ENCODE results near the gene TMEFF1. TPM values are rescaled to one million over a fixed set of nuclear protein-coding genes. Genes with fewer than 3 reads are reported as not detected.

TMEFF1 gene
- polyA plus RNA-seq, 1 donor (not counting 4 experiments of a cell fraction or from before 2014, with no cell fraction given) = not detected

DNA sequence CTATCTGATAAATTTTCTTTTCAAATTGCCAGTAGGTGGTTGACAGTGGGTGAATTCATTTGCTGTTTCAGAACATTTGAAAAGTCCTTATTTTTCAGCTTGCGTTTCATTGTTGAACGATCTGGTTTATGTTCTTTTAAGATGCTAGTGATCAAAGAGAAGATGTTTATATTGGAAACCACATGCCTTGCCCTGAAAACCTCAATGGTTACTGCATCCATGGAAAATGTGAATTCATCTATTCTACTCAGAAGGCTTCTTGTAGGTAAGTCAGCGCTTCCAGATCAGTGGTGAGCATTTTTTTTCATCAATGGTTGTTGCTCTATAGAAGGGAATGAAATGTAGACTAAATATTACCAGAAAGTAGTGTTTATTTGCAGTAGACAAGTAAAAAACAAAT is 88.3 kb downstream of the TMEFF1 start:
- Histone ChIP-seq H3K4me2 (ENCODE audit: control insufficient read depth, extremely low read depth, insufficient read depth, low read depth, low read length) (no peak overlapping the region), H3K27ac (ENCODE audit: control insufficient read depth, insufficient read depth, low read length) (no peak overlapping the region), H3K79me2 (ENCODE audit: control insufficient read depth, insufficient read depth, low read length) (no peaks in the 10 kb centered on the region), H3K4me3 (ENCODE audit: control insufficient read depth in 2 of 3, extremely low read depth in 1 of 3, insufficient read depth in 2 of 3, low read depth in 1 of 3, low read length in 3 of 3) (no peak overlapping the region), H3K9ac (ENCODE audit: control insufficient read depth, extremely low read depth, insufficient read depth, low read length) (no peak overlapping the region), H2AFZ (ENCODE audit: control insufficient read depth, low read length) (no peak overlapping the region), H3K9me1 (ENCODE audit: control insufficient read depth, extremely low read depth, insufficient read depth, low read length) (no peaks in the 10 kb centered on the region), H3K4me1 (ENCODE audit: control insufficient read depth, extremely low read depth, insufficient read depth, low read length) (no peaks in the 10 kb centered on the region), H3K36me3 (ENCODE audit: control insufficient read depth in 2 of 2, extremely low read depth in 1 of 2, insufficient read depth in 2 of 2, low read length in 2 of 2) (no peaks in the 10 kb centered on the region), H3K27me3 (ENCODE audit: control insufficient read depth, extremely low read depth, insufficient read depth, low read length) (no peaks in the 10 kb centered on the region), H4K20me1 (ENCODE audit: control insufficient read depth, extremely low read depth, insufficient read depth, low read length) (no peaks in the 10 kb centered on the region), H3K9me3 (ENCODE audit: control insufficient read depth, low read depth, low read length) (no peaks in the 10 kb centered on the region)
- no peak for TF ChIP-seq EZH2 (IDR thresholded peaks at IDR 0.05; ENCODE audit: low read length)
- TF ChIP-seq, protein P1, sequence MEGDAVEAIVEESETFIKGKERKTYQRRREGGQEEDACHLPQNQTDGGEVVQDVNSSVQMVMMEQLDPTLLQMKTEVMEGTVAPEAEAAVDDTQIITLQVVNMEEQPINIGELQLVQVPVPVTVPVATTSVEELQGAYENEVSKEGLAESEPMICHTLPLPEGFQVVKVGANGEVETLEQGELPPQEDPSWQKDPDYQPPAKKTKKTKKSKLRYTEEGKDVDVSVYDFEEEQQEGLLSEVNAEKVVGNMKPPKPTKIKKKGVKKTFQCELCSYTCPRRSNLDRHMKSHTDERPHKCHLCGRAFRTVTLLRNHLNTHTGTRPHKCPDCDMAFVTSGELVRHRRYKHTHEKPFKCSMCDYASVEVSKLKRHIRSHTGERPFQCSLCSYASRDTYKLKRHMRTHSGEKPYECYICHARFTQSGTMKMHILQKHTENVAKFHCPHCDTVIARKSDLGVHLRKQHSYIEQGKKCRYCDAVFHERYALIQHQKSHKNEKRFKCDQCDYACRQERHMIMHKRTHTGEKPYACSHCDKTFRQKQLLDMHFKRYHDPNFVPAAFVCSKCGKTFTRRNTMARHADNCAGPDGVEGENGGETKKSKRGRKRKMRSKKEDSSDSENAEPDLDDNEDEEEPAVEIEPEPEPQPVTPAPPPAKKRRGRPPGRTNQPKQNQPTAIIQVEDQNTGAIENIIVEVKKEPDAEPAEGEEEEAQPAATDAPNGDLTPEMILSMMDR (optimal IDR thresholded peaks at IDR 0.05 in 1 of 3, IDR thresholded peaks at IDR 0.05 in 1 of 3, conservative IDR thresholded peaks at IDR 0.05 in 1 of 3; ENCODE audit: extremely low read depth in 1 of 3, insufficient read depth in 2 of 3, low read length in 3 of 3) = no peak
- FAIRE-seq (no peak), DNase-seq (ENCODE audit: low read depth, low spot score) (no peak)
- dilution Hi-C loops (cut with MboI; ENCODE audit: extremely low pct_ligation_motif_present, low sequenced_read_pairs) = no loop called here

DNA sequence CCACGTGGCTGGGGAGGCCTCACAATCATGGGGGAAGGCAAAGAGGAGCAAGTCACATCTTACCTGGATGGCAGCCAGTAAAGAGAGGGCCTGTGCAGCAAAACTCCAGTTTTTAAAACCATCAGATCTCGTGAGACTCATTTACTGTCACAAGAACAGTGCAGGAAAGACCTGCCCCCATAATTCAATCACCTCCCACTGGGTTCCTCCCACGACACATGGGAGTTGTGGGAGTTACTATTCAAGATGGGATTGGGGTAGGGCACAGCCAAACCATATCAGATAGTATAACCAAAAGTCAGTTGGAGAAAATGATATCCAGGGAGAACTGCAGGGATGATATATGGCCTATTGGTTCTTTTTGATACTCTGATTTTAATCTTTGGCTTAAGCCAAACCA is 94.9 kb downstream of the TMEFF1 start:
- H3K9me1 ChIP-seq (ENCODE audit: control insufficient read depth, extremely low read depth, insufficient read depth, low read length) = no peaks in the 10 kb centered on the region
- H2AFZ ChIP-seq (ENCODE audit: control insufficient read depth, low read length) = no peak overlapping the region
- FAIRE-seq (no peak), DNase-seq (ENCODE audit: low read depth, low spot score) (no peak)
- H3K79me2 ChIP-seq (ENCODE audit: control insufficient read depth, insufficient read depth, low read length) = no peaks in the 10 kb centered on the region
- H3K9me3 ChIP-seq (ENCODE audit: control insufficient read depth, low read depth, low read length) = no peaks in the 10 kb centered on the region
- H3K4me1 ChIP-seq (ENCODE audit: control insufficient read depth, extremely low read depth, insufficient read depth, low read length) = no peaks in the 10 kb centered on the region
- H4K20me1 ChIP-seq (ENCODE audit: control insufficient read depth, extremely low read depth, insufficient read depth, low read length) = no peaks in the 10 kb centered on the region
- H3K36me3 ChIP-seq (ENCODE audit: control insufficient read depth in 2 of 2, extremely low read depth in 1 of 2, insufficient read depth in 2 of 2, low read length in 2 of 2) = no peaks in the 10 kb centered on the region
- H3K27ac ChIP-seq (ENCODE audit: control insufficient read depth, insufficient read depth, low read length) = no peak overlapping the region
- H3K27me3 ChIP-seq (ENCODE audit: control insufficient read depth, extremely low read depth, insufficient read depth, low read length) = no peaks in the 10 kb centered on the region
- H3K4me2 ChIP-seq (ENCODE audit: control insufficient read depth, extremely low read depth, insufficient read depth, low read depth, low read length) = no peak overlapping the region
- dilution Hi-C loops (cut with MboI; ENCODE audit: extremely low pct_ligation_motif_present, low sequenced_read_pairs) = no loop called here
- no peak overlapping the region for H3K9ac ChIP-seq (ENCODE audit: control insufficient read depth, extremely low read depth, insufficient read depth, low read length)
- H3K4me3 ChIP-seq (ENCODE audit: control insufficient read depth in 2 of 3, extremely low read depth in 1 of 3, insufficient read depth in 2 of 3, low read depth in 1 of 3, low read length in 3 of 3) = no peak overlapping the region
- TF ChIP-seq, protein P1 (optimal IDR thresholded peaks at IDR 0.05 in 1 of 3, IDR thresholded peaks at IDR 0.05 in 1 of 3, conservative IDR thresholded peaks at IDR 0.05 in 1 of 3; ENCODE audit: extremely low read depth in 1 of 3, insufficient read depth in 2 of 3, low read length in 3 of 3) = no peak
- no peak for TF ChIP-seq EZH2 (IDR thresholded peaks at IDR 0.05; ENCODE audit: low read length)
